GM21423 (cell line): ENCODE measurements around the gene POU2AF3.

ENCODE experiments used
- ATAC-seq: cut with Tn5 transposase; IDR thresholded peaks from one replicate; pipeline ENCODE4 v1.9.1; 2021; ENCODE audit warnings: mild to moderate bottlenecking, moderate library complexity; ENCODE audit not compliant: unreplicated experiment

POU2AF3 gene

GRCh38 chr11:111351374-111352055 lies 53.2 kb downstream of the POU2AF3 start:
- ATAC-seq, result no peak

DNA sequence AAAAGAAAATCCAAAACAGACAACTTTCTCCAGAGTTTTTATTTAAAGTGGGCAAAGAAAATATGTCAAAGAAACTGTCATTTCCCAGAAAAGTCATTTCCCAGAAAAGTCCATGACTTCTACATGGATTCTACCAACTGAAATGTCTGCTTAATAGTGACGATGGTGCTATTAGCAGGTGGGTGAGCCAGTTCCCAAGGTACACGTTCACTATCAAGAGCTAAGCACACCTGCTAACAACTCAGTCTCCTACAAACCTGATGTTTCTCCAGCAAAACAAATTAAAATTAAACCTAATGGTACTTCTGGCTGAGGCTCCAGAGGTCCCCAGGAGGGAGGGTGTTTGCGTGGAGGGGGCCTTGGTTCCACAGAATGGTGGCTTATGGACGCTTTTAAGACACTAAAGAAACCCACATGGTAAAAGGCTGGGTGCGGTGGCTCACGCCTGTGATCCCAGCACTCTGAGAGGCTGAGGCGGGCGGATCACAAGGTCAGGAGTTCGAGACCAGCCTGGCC lies 53.9 kb downstream of the POU2AF3 start:
- ATAC-seq, result no peak

DNA sequence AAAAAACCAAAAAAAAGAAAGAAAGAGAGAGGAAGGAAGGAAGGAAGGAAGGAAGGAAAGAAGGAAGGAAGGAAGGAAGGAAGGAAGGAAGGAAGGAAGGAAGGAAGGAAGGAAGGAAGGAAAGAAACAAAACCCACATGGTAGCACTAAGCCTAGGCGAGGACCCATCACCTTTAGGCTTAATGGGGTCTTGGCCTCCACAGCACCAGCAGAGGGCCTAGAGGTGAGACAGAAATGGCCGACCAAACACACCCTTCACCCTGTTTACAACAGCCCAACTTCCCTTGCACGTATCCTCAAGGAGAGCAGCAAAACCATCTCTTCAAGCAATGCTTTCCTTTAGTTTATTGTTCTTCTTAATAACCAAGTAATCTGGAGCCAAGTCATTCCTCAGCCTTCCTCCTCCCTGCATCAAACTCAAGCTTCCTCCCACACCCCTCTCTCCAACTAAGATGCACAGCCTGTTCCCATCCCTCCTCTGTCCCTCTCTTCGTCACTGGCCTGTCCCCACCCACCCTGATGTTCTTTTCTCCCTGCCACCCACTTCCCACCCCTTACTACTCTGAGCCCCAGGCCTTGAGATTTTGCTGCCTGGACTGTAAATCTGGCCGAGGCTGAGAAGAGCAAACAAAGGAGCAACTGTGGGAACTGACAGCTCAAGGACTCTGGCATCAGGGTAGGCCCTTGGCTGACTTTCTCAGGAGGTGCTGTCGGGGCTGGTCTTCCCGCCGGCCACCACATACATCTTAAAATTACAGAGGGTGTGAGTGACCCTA lies 54.8 kb downstream of the POU2AF3 start:
- ATAC-seq, result no peak

- no peak for ATAC-seq
Observed at GRCh38 chr11:111353776-111354600, 55.6 kb downstream of the POU2AF3 start.

DNA sequence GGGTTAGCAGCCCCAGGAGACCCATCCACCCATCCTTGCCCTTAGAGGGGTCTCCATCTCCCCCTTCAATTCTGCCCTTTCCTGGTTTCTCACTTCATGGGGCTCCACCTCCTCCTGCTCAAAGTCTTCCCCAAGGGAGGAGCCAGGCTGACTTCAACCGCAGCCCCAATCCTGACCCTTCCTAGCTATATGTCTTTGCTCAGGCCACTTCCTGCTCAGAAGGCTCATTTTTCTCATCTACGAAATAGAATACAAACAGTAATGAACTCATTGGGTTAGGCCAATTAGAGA lies 56.2 kb downstream of the POU2AF3 start:
- ATAC-seq, result no peak

- no peak for ATAC-seq
Observed at GRCh38 chr11:111355101-111355500, 56.8 kb downstream of the POU2AF3 start.

GRCh38 chr11:111355956-111356659 lies 57.8 kb downstream of the POU2AF3 start:
- ATAC-seq, result no peak

DNA sequence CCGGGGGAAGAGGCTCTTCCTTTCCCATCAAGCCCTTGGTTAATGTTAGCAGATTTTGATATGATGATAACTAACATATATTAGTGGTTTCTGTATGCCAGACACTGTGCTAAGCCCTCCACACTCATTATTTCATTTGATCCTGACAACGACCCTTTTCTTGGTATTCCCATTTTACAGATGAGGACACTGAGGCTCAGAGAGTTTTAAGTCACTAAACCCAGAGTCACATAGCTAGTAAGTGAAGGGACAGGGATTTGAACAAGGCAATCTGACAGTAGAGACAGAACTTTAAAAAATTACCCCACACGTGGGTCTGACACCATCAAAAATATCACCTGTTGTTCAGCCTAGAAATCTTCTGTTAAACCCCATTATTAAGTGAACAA lies 58.3 kb downstream of the POU2AF3 start:
- no peak for ATAC-seq

DNA sequence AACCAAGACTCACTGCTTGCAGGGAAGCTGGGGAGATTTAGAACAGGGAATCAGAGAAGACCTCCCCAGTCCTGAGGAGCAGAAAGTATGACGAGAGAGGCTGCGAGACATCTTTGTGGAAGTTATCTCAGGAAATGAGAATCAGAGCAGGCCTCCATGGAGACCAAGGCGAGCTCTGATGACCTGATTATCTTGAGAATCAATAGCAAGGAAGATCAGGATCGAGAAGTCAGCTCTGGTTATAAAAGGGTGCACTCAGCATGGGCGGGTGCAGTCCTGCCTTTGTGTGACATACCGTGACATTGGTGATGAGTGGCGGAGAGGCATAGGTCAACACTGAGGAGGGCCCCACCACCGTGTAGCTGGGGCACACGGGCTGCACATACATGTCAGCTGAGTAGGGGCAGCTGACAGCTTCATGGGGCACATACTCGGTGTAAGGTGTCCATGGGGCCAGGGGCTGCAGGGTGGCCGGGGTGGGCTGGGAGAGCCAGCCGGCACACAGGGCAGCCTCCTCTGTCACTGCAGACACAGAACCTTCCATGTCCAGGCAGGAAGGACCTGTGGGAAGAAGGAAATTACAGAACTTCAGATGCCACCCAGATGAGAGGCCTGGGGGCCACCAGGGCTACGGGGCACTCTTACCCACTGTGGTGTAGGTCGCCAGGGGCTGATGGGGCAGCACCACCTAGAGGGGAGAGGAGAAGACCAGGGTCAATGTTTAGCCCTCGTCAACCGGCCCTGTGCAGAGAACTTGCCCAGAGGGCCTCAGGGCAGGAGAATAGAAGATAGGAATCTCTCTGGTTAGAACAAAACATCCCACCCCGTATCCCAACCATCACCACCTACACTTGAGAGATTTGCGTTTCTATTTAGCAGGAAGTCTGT lies 59.0 kb downstream of the POU2AF3 start:
- no peak for ATAC-seq
